ENCODE data around the gene DEDD. TPM values are rescaled to one million over a fixed set of nuclear protein-coding genes. Genes with fewer than 3 reads are reported as not detected.

DEDD gene
- total and polyA plus RNA-seq, 2 experiments from 2014 or later, result 28.1 to 35.5 TPM

- H3K27me3 ChIP-seq, result peaks cover 3% of the 10 kb centered on the region
- no peak overlapping the region for H3K4me3 ChIP-seq
- H3K9me3 ChIP-seq (ENCODE audit: low read depth), result no peaks in the 10 kb centered on the region
- H3K27ac ChIP-seq, result no peak overlapping the region
- peaks cover 3% of the 10 kb centered on the region for H3K36me3 ChIP-seq
- H3K4me1 ChIP-seq (ENCODE audit: low read depth), result peaks cover 3% of the 10 kb centered on the region
- DNase-seq (ENCODE audit: low read depth in 1 of 2, low spot score in 1 of 2), result no peak
- no peak for TF ChIP-seq CTCF (IDR thresholded peaks at IDR 0.05; ENCODE audit: low read depth, low read length)
Observed at GRCh38 chr1:161096015-161096414, 36.5 kb downstream of the DEDD start.

GRCh38 chr1:161095230-161095629 is 37.2 kb downstream of the DEDD start:
- Histone ChIP-seq H3K9me3 (ENCODE audit: low read depth) (no peaks in the 10 kb centered on the region), H3K27me3 (peaks cover 3% of the 10 kb centered on the region), H3K4me3 (no peak overlapping the region), H3K27ac (no peak overlapping the region), H3K4me1 (ENCODE audit: low read depth) (peaks cover 3% of the 10 kb centered on the region), H3K36me3 (no peaks in the 10 kb centered on the region)
- no peak for DNase-seq (ENCODE audit: low read depth in 1 of 2, low spot score in 1 of 2)
- TF ChIP-seq CTCF (IDR thresholded peaks at IDR 0.05; ENCODE audit: low read depth, low read length), result no peak

GRCh38 chr1:161094481-161094880 is 38.0 kb downstream of the DEDD start:
- Histone ChIP-seq H3K36me3 (no peaks in the 10 kb centered on the region), H3K4me1 (ENCODE audit: low read depth) (peaks cover 3% of the 10 kb centered on the region), H3K4me3 (no peak overlapping the region), H3K9me3 (ENCODE audit: low read depth) (no peaks in the 10 kb centered on the region), H3K27me3 (peaks cover 3% of the 10 kb centered on the region), H3K27ac (no peak overlapping the region)
- no peak for DNase-seq (ENCODE audit: low read depth in 1 of 2, low spot score in 1 of 2)
- no peak for TF ChIP-seq CTCF (IDR thresholded peaks at IDR 0.05; ENCODE audit: low read depth, low read length)

GRCh38 chr1:161092621-161093028 is 39.8 kb downstream of the DEDD start:
- no peak for TF ChIP-seq CTCF (IDR thresholded peaks at IDR 0.05; ENCODE audit: low read depth, low read length)
- no peaks in the 10 kb centered on the region for H3K36me3 ChIP-seq
- H3K27ac ChIP-seq, result no peak overlapping the region
- DNase-seq (ENCODE audit: low read depth in 1 of 2, low spot score in 1 of 2), result no peak
- H3K4me1 ChIP-seq (ENCODE audit: low read depth), result peaks cover 3% of the 10 kb centered on the region
- H3K9me3 ChIP-seq (ENCODE audit: low read depth), result no peaks in the 10 kb centered on the region
- H3K27me3 ChIP-seq, result peaks cover 3% of the 10 kb centered on the region
- H3K4me3 ChIP-seq, result no peak overlapping the region

- H3K27me3 ChIP-seq, result peaks cover 3% of the 10 kb centered on the region
- H3K4me1 ChIP-seq (ENCODE audit: low read depth), result no peaks in the 10 kb centered on the region
- DNase-seq (ENCODE audit: low read depth in 1 of 2, low spot score in 1 of 2), result peak in 1 of 2 donors; percentile 36
- H3K9me3 ChIP-seq (ENCODE audit: low read depth), result no peaks in the 10 kb centered on the region
- no peak overlapping the region for H3K4me3 ChIP-seq
- H3K36me3 ChIP-seq, result no peaks in the 10 kb centered on the region
- H3K27ac ChIP-seq, result no peak overlapping the region
- TF ChIP-seq CTCF (IDR thresholded peaks at IDR 0.05; ENCODE audit: low read depth, low read length), result no peak
Observed at GRCh38 chr1:161091796-161092507, 40.5 kb downstream of the DEDD start.

Measured in cardiac muscle cell (in vitro differentiated cells and primary cell).